A549 (cell line): Measurements from ENCODE around the gene SULF2. TPM values are rescaled to one million over a fixed set of nuclear protein-coding genes. Genes with fewer than 3 reads are reported as not detected.

Source experiments
- ATAC-seq, 2 experiments: fragments of 200-7000 bp in 1 of 2; fragments of >200 bp in 1 of 2; cut with Nextera tagmentation in 1 of 2; cut with Tn5 transposase in 1 of 2; 3 replicates each; pipeline versions ENCODE4 v1.8.0 to v1.9.1; 2018 to 2020; ENCODE audit warnings: mild to moderate bottlenecking in 1 of 2, moderate library complexity in 1 of 2
- CTCF ChIA-PET: fragments of 300-600 bp; sonication (Branson Sonifier 250); formaldehyde crosslinking; extraction: SDS; loops from one replicate; lab custom pipeline; 2021; ENCODE audit warnings: antibody characterized with exemption, inconsistent platforms; lab: Yijun Ruan, JAX
- POLR2A ChIA-PET: fragments of 350-600 bp; formaldehyde crosslinking; extraction: SDS; loops from one replicate; lab custom pipeline; 2021; ENCODE audit warnings: antibody characterized with exemption, inconsistent platforms; lab: Yijun Ruan, JAX
- DNase-seq, 2 experiments: peaks; one replicate each; pipeline versions ENCODE4 v3.0.0 to v3.0.0-alpha.2; 2011 to 2016; ENCODE audit warnings: low read depth in 1 of 2, low spot score in 1 of 2
- FAIRE-seq: peaks from 2 replicates; lab custom pipeline; 2011; peaks lifted over from hg19 to GRCh38; lab: Jason Lieb, UNC
- H3K27ac ChIP-seq, 2 experiments: fragments of >200 bp; sonication (Bioruptor Twin); formaldehyde crosslinking; 3 replicates each; pipeline ENCODE4 v1.5.1; 2016 to 2017
- H3K4me1 ChIP-seq: fragments of >200 bp; sonication (Bioruptor Twin); formaldehyde crosslinking; 3 replicates; pipeline ENCODE4 v1.6.1; 2016
- H3K4me2 ChIP-seq: fragments of >200 bp; sonication (Bioruptor Twin); formaldehyde crosslinking; 3 replicates; pipeline ENCODE4 v1.6.1; 2016
- H3K4me3 ChIP-seq: fragments of >200 bp; sonication (Bioruptor Twin); formaldehyde crosslinking; 3 replicates; pipeline ENCODE4 v1.5.1; 2016
- H3K9me3 ChIP-seq: fragments of >200 bp; sonication (Bioruptor Twin); formaldehyde crosslinking; 3 replicates; pipeline ENCODE4 v1.6.1; 2016
- BCL3 ChIP-seq: fragments of >200 bp; sonication (Bioruptor Twin); formaldehyde crosslinking; IDR thresholded peaks from 3 replicates; pipeline ENCODE4 v1.6.1; 2016
- BHLHE40 ChIP-seq: IDR thresholded peaks from 2 replicates; pipeline ENCODE4 v1.6.1; 2012; ENCODE audit warnings: low read depth, low read length, inconsistent platforms
- EHMT2 ChIP-seq: fragments of 200-600 bp; sonication (generic); IDR thresholded peaks from 2 replicates; pipeline ENCODE4 v1.6.1; 2016; ENCODE audit warnings: antibody characterized with exemption, low read depth, mild to moderate bottlenecking, moderate library complexity
- FOSL2 ChIP-seq, 2 experiments: fragments of 450-650 bp in 1 of 2; fragments of >200 bp in 1 of 2; sonication (Bioruptor Twin) in 1 of 2; formaldehyde crosslinking; IDR thresholded peaks; 2 replicates each; pipeline versions ENCODE4 v1.5.0 to v1.6.1; 2016 to 2020; ENCODE audit warnings: mild to moderate bottlenecking in 1 of 2, moderate library complexity in 1 of 2
- FOXS1 ChIP-seq: fragments of 250-450 bp; sonication (Bioruptor Pico); IDR thresholded peaks from 2 replicates; pipeline ENCODE4 v1.5.0; 2020; ENCODE audit warnings: mild to moderate bottlenecking, moderate library complexity
- HDAC2 ChIP-seq: fragments of 200-600 bp; sonication (generic); IDR thresholded peaks from 2 replicates; pipeline ENCODE4 v1.6.1; 2016
- HES2 ChIP-seq: fragments of >200 bp; sonication (Bioruptor Twin); formaldehyde crosslinking; IDR thresholded peaks from 2 replicates; pipeline ENCODE4 v1.6.1; 2016
- HEYL ChIP-seq: fragments of 250-450 bp; sonication (Bioruptor Pico); IDR thresholded peaks from 2 replicates; pipeline ENCODE4 v1.8.0; 2021; ENCODE audit warnings: mild to moderate bottlenecking, moderate library complexity
- HOXB5 ChIP-seq: fragments of 250-450 bp; sonication (Bioruptor Pico); IDR thresholded peaks from 2 replicates; pipeline ENCODE4 v1.5.0; 2020; ENCODE audit warnings: mild to moderate bottlenecking, moderate library complexity
- MAFK ChIP-seq: fragments of 450-650 bp; IDR thresholded peaks from 2 replicates; pipeline ENCODE4 v1.6.1; 2014; ENCODE audit not compliant: partially characterized antibody
- NFE2L2 ChIP-seq: fragments of 150-350 bp; conservative IDR thresholded peaks from 2 replicates; pipeline ENCODE4 v1.6.1; 2014; ENCODE audit warnings: low read length
- NPAS2 ChIP-seq: fragments of 250-450 bp; sonication (Bioruptor Pico); IDR thresholded peaks from 2 replicates; pipeline ENCODE4 v1.8.0; 2022; ENCODE audit warnings: mild to moderate bottlenecking, moderate library complexity, borderline replicate concordance
- NR3C1 ChIP-seq: fragments of >200 bp; sonication (Bioruptor Twin); formaldehyde crosslinking; IDR thresholded peaks from 3 replicates; pipeline ENCODE4 v1.6.1; 2017
- PHF8 ChIP-seq: fragments of 200-600 bp; sonication (generic); IDR thresholded peaks from 2 replicates; pipeline ENCODE4 v1.6.1; 2016; ENCODE audit warnings: low read depth, mild to moderate bottlenecking, antibody characterized with exemption, moderate library complexity, borderline replicate concordance
- RCOR1 ChIP-seq: fragments of 150-350 bp; IDR thresholded peaks from 2 replicates; pipeline ENCODE4 v1.6.1; 2014; ENCODE audit warnings: antibody characterized with exemption, low read length, low read depth
- RFX5 ChIP-seq: fragments of 450-650 bp; IDR thresholded peaks from 2 replicates; pipeline ENCODE4 v1.7.1; 2014; ENCODE audit warnings: antibody characterized with exemption, mild to moderate bottlenecking, moderate library complexity
- TFCP2L1 ChIP-seq: fragments of 250-450 bp; sonication (Bioruptor Pico); IDR thresholded peaks from 2 replicates; pipeline ENCODE4 v1.5.0; 2021; ENCODE audit warnings: mild to moderate bottlenecking
- TP53 ChIP-seq: fragments of 250-450 bp; sonication (Bioruptor Pico); IDR thresholded peaks from 2 replicates; pipeline ENCODE4 v1.5.0; 2021; ENCODE audit warnings: mild to moderate bottlenecking, moderate library complexity
- ZC3H11A ChIP-seq: fragments of 450-650 bp; IDR thresholded peaks from 2 replicates; pipeline ENCODE4 v1.6.1; 2014; ENCODE audit warnings: antibody characterized with exemption, mild to moderate bottlenecking
- ZNF302 ChIP-seq: fragments of 250-450 bp; sonication (Bioruptor Pico); IDR thresholded peaks from 2 replicates; pipeline ENCODE4 v1.9.0; 2021; ENCODE audit warnings: inconsistent platforms, mild to moderate bottlenecking, moderate library complexity
- ZSCAN20 ChIP-seq: fragments of 250-450 bp; sonication (Bioruptor Pico); IDR thresholded peaks from 2 replicates; pipeline ENCODE4 v1.8.0; 2022; ENCODE audit warnings: mild to moderate bottlenecking, moderate library complexity
- WGBS: methylation state at CpG from one replicate; pipeline ENCODE4 v1.1.6; 2017; ENCODE audit errors: missing lambda C conversion rate; 5-methylcytosine and 5-hydroxymethylcytosine counted together
- polyA plus RNA-seq, 4 experiments: library from polyadenylated mRNA; depleted of rRNA in 3 of 4; stranded (reverse); fragments of >200 nt; fragmentation: RNase III in 1 of 4; extraction: RNeasy Plus Mini Kit Qiagen cat#74134 plus additional on column Dnase treatment in 1 of 4; gene quantifications; 2 replicates in 3 of 4; 3 replicates in 1 of 4; pipeline ENCODE4 v1.2.3, GENCODE V29; 2011 to 2017
- TF ChIP-seq, protein P1 (sequence below): fragments of 150-350 bp; IDR thresholded peaks from 2 replicates; pipeline ENCODE4 v1.6.1; 2014; ENCODE audit warnings: low read depth, mild to moderate bottlenecking, low read length
- TF ChIP-seq, protein P2 (sequence below): IDR thresholded peaks from 2 replicates; pipeline ENCODE4 v1.6.1; 2012

Gene SULF2
- polyA plus RNA-seq, 2 of the 4 experiments (the other 2 are of a cell fraction) = 5.8 to 16.8 TPM

DNA sequence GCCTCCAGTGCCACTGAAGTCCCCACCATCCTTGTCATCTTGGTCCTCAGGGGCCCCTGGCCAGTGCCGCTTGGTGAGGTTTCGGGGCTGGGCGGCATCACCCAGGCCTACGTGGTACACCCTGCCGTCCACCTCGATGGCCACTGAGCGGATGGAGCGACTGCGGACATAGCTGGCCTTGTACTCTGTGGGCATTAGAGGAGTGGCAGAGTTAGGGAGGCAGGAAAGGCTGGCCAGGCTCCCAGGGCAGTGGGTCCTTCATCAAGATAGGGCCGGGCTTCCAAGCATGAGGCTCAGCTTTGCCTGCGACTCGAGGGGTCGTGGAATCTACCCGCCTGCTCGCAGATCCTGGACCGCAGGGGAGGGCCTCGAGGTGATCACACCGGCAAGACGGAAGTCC is 119.0 kb downstream of the SULF2 start:
- ATAC-seq = no peak
- WGBS = 92% methylated on average over 19 of the region's 19 CpGs
- Histone ChIP-seq H3K9me3 (no peaks in the 10 kb centered on the region), H3K27ac (no peak overlapping the region), H3K4me1 (peaks cover 4% of the 10 kb centered on the region; the same call in 1 of the 3 replicates), H3K4me2 (no peak overlapping the region), H3K4me3 (no peak overlapping the region)
- FAIRE-seq = no peak
- TF ChIP-seq RCOR1 (no peak), ZSCAN20 (CRISPR knock-in tag) (no peak), FOXS1 (CRISPR knock-in tag) (no peak), BCL3 (no peak), HDAC2 (no peak), EHMT2 (no peak), PHF8 (no peak), HEYL (no peak), ZNF302 (no peak), ZC3H11A (no peak), HOXB5 (CRISPR knock-in tag) (no peak), TFCP2L1 (CRISPR knock-in tag) (no peak)
- TF ChIP-seq, protein P1, sequence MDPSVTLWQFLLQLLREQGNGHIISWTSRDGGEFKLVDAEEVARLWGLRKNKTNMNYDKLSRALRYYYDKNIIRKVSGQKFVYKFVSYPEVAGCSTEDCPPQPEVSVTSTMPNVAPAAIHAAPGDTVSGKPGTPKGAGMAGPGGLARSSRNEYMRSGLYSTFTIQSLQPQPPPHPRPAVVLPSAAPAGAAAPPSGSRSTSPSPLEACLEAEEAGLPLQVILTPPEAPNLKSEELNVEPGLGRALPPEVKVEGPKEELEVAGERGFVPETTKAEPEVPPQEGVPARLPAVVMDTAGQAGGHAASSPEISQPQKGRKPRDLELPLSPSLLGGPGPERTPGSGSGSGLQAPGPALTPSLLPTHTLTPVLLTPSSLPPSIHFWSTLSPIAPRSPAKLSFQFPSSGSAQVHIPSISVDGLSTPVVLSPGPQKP = no peak
- no peak for DNase-seq
- POLR2A ChIA-PET = no interaction called here
- CTCF ChIA-PET = interaction anchor here (1.2 to 4.1 kb wide), 3 partner anchors 9 to 955 kb away, joined by 3 to 22 read pairs (median 20); no protein-coding TSS in a partner anchor

DNA sequence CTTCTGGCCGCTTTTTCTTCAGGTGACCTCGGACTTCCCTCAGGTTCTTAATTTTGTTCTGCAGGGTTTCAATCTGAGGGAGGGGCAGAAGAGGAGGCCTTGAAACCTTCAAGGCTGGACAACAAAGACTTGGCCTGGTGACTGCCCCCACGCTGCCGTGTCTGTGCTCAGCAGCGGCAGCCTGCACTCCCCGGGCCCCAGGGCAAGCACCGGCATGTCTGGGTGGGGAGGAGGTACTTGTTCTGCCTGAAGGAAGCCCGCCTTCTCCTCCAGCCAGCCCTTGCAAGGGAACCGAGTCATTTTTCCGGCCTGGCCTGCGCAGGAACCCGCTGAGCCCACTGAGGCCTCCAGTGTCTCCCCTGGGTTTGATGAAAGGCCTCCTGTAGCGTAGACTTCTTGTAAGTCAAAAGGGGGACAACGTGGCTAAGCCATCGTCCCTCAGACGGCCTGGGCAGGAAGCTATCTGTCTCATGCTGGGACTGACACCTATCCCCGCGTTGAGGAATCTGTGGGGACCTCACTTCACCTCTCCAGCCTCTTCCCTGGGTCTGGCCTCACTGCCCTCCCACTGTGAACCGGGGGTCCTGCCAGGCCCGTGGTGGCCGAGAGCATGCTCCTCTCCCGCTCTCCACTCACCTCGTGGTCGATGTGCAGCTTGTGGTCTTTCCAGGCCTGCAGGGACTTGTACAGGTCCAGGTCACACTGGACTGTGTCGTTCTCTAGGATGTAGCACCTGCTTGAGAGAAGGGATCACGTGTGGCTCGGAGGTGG is 119.9 kb downstream of the SULF2 start:
- no peak for ATAC-seq
- CTCF ChIA-PET = interaction anchor here (1.2 to 6.1 kb wide), 7 partner anchors 10 to 955 kb away, joined by 3 to 73 read pairs (median 24); no protein-coding TSS in a partner anchor
- H3K9me3 ChIP-seq = no peaks in the 10 kb centered on the region
- POLR2A ChIA-PET = no interaction called here
- DNase-seq = no peak
- peak overlapping the region in 1 of 2 experiments; percentile 30; a peak in 2 of 6 replicates for H3K27ac ChIP-seq
- no peak for FAIRE-seq
- WGBS = 88% methylated on average over 20 of the region's 27 CpGs
- no peak overlapping the region for H3K4me2 ChIP-seq
- peaks cover 4% of the 10 kb centered on the region; the same call in 1 of the 3 replicates for H3K4me1 ChIP-seq
- TF ChIP-seq EHMT2 (no peak), NFE2L2 (no peak), FOXS1 (CRISPR knock-in tag) (no peak), RFX5 (no peak), TP53 (CRISPR knock-in tag) (no peak), HEYL (no peak), ZC3H11A (no peak), HES2 (no peak), MAFK (no peak), BHLHE40 (no peak), RCOR1 (no peak), NR3C1 (no peak), HOXB5 (CRISPR knock-in tag) (no peak), NPAS2 (CRISPR knock-in tag) (no peak), FOSL2 (IDR thresholded peaks at IDR 0.05) (no peak), FOSL2 (CRISPR knock-in tag; IDR thresholded peaks at IDR 0.05) (no peak)
- TF ChIP-seq, protein P2, sequence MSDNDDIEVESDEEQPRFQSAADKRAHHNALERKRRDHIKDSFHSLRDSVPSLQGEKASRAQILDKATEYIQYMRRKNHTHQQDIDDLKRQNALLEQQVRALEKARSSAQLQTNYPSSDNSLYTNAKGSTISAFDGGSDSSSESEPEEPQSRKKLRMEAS = no peak
- H3K4me3 ChIP-seq = no peak overlapping the region
